ENCODE results near the gene EGFR. TPM values are rescaled to one million over a fixed set of nuclear protein-coding genes. Genes with fewer than 3 reads are reported as not detected.

Gene EGFR
- total RNA-seq, 4 donors from 2014 or later: 224 to 292 (median 233) TPM

GRCh38 chr7:55069271-55069792 is 50.5 kb downstream of the EGFR start:
- TF ChIP-seq CTCF (IDR thresholded peaks at IDR 0.05) (no peak), POLR2A (IDR thresholded peaks at IDR 0.05) (no peak)
- 64 to 76% methylated on average over 5 of the region's 5 CpGs for WGBS, 2 donors
- no peak for DNase-seq (ENCODE audit: low spot score in 2 of 2)
- intact Hi-C loops (cut with DNase I; ENCODE audit: low total_unique reads): no loop called here
- H3K4me3 ChIP-seq (ENCODE audit: low read depth, poor library complexity, severe bottlenecking): no peak overlapping the region

GRCh38 chr7:55070271-55070743 is 51.5 kb downstream of the EGFR start:
- TF ChIP-seq CTCF (IDR thresholded peaks at IDR 0.05) (no peak), POLR2A (IDR thresholded peaks at IDR 0.05) (no peak)
- DNase-seq (ENCODE audit: low spot score in 2 of 2): no peak
- intact Hi-C loops (cut with DNase I; ENCODE audit: low total_unique reads): no loop called here
- no peak overlapping the region for H3K4me3 ChIP-seq (ENCODE audit: low read depth, poor library complexity, severe bottlenecking)
- WGBS, 2 donors: 87 to 88% methylated on average over 9 of the region's 9 CpGs

- H3K4me3 ChIP-seq (ENCODE audit: low read depth, poor library complexity, severe bottlenecking): no peak overlapping the region
- DNase-seq (ENCODE audit: low spot score in 2 of 2): no peak
- WGBS, 2 donors: 42 to 53% methylated on average over 8 of the region's 8 CpGs
- TF ChIP-seq CTCF (IDR thresholded peaks at IDR 0.05) (no peak), POLR2A (IDR thresholded peaks at IDR 0.05) (no peak)
- intact Hi-C loops (cut with DNase I; ENCODE audit: low total_unique reads): no loop called here
Observed at GRCh38 chr7:55070854-55071253, 52.0 kb downstream of the EGFR start.

DNA sequence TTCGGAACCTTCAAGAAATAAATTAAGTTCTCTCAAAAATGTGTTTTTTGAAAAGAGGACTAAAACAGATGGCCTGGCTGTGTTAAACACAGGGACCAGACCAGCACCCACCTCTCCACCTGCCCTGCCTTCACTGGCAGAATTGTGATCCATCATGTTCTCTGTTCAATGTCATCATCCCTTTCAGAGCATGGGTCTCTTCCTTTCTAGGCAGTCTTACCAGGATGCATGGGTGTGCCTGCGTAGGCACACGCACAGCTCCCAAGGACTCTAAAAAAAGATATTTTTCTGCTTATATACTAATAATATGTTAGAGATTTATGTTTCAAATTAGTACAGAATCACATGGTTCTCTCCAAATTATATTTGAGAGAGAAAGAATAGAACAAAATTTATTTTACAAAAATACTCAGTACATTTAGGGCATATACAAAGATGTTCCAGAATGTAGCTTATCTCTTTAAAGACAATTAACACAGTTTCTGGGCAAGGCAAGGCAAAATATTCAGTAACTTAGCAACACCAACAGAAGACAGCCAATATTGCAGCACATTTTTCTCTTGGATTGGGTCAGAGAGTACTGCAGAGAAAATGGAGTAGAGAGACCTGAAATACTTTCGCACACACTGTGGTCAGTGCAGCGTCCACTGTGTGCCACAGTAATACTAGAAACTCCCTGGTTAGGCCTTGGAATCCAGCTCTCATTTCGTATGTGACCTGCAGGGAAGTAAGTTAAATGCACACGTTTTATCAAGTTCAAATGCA is 52.8 kb downstream of the EGFR start:
- no peak for DNase-seq (ENCODE audit: low spot score in 2 of 2)
- intact Hi-C loops (cut with DNase I; ENCODE audit: low total_unique reads): no loop called here
- 28 to 43% methylated on average over 7 of the region's 7 CpGs for WGBS, 2 donors
- no peak overlapping the region for H3K4me3 ChIP-seq (ENCODE audit: low read depth, poor library complexity, severe bottlenecking)
- TF ChIP-seq CTCF (IDR thresholded peaks at IDR 0.05): no peak
- TF ChIP-seq POLR2A (IDR thresholded peaks at IDR 0.05): no peak

GRCh38 chr7:55072251-55072650 is 53.4 kb downstream of the EGFR start:
- WGBS, 2 donors: 49 to 53% methylated on average over 4 of the region's 4 CpGs
- DNase-seq (ENCODE audit: low spot score in 2 of 2): no peak
- TF ChIP-seq POLR2A (IDR thresholded peaks at IDR 0.05) (no peak), CTCF (IDR thresholded peaks at IDR 0.05) (no peak)
- no peak overlapping the region for H3K4me3 ChIP-seq (ENCODE audit: low read depth, poor library complexity, severe bottlenecking)
- intact Hi-C loops (cut with DNase I; ENCODE audit: low total_unique reads): no loop called here

Measured in lower leg skin (tissue), 4 donors.